Ovary (tissue), 9 donors: ENCODE data around the gene SLC9A9. TPM values are rescaled to one million over a fixed set of nuclear protein-coding genes. Genes with fewer than 3 reads are reported as not detected.
"Not testable (repeated sequence)": the region's sequence is repeated elsewhere in the genome, so short reads cannot be mapped to it uniquely, and the experiment has no call there.

Experiments used
- DNase-seq, 5 donors: peaks; one replicate each; pipeline ENCODE4 v3.0.0-alpha.2; 2019 to 2020
- H3K27ac ChIP-seq, 2 donors: fragments of 200-600 bp; one replicate each; pipeline versions ENCODE4 v1.5.1 to v1.8.0; 2019 to 2022
- H3K27me3 ChIP-seq: fragments of 200-600 bp; one replicate; pipeline ENCODE4 v1.8.0; 2022
- H3K36me3 ChIP-seq: fragments of 200-600 bp; sonication (generic); one replicate; pipeline ENCODE4 v1.5.1; 2019
- H3K4me1 ChIP-seq: one replicate; pipeline ENCODE4 v1.8.1; 2013; ENCODE audit warnings: mild to moderate bottlenecking, moderate library complexity; ENCODE audit not compliant: insufficient read depth
- H3K4me3 ChIP-seq: fragments of 200-600 bp; sonication (generic); one replicate; pipeline ENCODE4 v1.5.1; 2017
- H3K9me3 ChIP-seq, 2 donors: fragments of 200-600 bp in 1 of 2; sonication (generic) in 1 of 2; one replicate each; pipeline versions ENCODE4 v1.5.1 to v1.8.1; 2013 to 2019; ENCODE audit warnings: mild to moderate bottlenecking in 1 of 2, moderate library complexity in 1 of 2
- EP300 ChIP-seq: sonication (generic); formaldehyde crosslinking; IDR thresholded peaks from one replicate; pipeline ENCODE4 v1.6.1; 2017; ENCODE audit warnings: antibody characterized with exemption
- POLR2A ChIP-seq: fragments of 450-650 bp; IDR thresholded peaks from one replicate; pipeline ENCODE4 v1.6.1; 2017; ENCODE audit warnings: antibody characterized with exemption, mild to moderate bottlenecking, moderate library complexity
- WGBS, 3 donors: extraction: QIAGEN DNeasy Blood & Tissue Kit in 1 of 3; methylation state at CpG; one replicate each; pipeline versions ENCODE4 v1.1.5 to v1.1.7; 2013 to 2017; 5-methylcytosine and 5-hydroxymethylcytosine counted together
- intact Hi-C, 4 donors: fragments of 100-400 bp; cut with DNase I; formaldehyde crosslinking; loops; one replicate each; pipeline versions ENCODE4 v1.11.0 to v1.15.1; 2022 to 2023
- polyA plus RNA-seq, 2 donors: library from polyadenylated mRNA; stranded (reverse); fragments of 200-250 nt in 1 of 2; fragments of 350-450 nt in 1 of 2; fragmentation: Illumina TruSeq in 1 of 2; extraction: RNeasy Lipid Tissue Mini Kit (QIAGEN cat#74804) in 1 of 2; gene quantifications; one replicate each; pipeline ENCODE4 v1.2.3, GENCODE V29; 2013 to 2014
- total RNA-seq, 7 donors: library from RNA; depleted of rRNA in 2 of 7; stranded (reverse); fragments of >200 nt in 2 of 7; fragmentation: NEBNext Ultra II Directional in 3 of 7; extraction: Animal tissue kit (Norgen Biotek cat#: 25700) in 3 of 7; gene quantifications; one replicate each; pipeline versions ENCODE4 v1.1.0 to v1.2.4, GENCODE V29; 2016 to 2023
- TF ChIP-seq, protein P1 (sequence below), 3 donors: fragments of 450-650 bp in 2 of 3; fragments of 200-600 bp in 1 of 3; IDR thresholded peaks; one replicate each; pipeline versions ENCODE4 v1.5.1 to v1.8.0; 2016 to 2022; ENCODE audit warnings: antibody characterized with exemption in 3 of 3, mild to moderate bottlenecking in 1 of 3
- donor health status: DM: no; HTN: no; CAD: no; lungs with moderate emphysema.
- donor health status: DM: no; HTN: no; CAD: no.
- donor health status: Bipolar disorder and iron deficiency.
- donor health status: DM: yes; HTN: yes; CAD: no.
- donor health status: DM: no; HTN: no; CAD: no.
- donor health status: DM: yes; HTN: yes; CAD: no.

SLC9A9 gene
- total and polyA plus RNA-seq, 9 donors: 7.0 to 22.7 (median 13.5) TPM

DNA sequence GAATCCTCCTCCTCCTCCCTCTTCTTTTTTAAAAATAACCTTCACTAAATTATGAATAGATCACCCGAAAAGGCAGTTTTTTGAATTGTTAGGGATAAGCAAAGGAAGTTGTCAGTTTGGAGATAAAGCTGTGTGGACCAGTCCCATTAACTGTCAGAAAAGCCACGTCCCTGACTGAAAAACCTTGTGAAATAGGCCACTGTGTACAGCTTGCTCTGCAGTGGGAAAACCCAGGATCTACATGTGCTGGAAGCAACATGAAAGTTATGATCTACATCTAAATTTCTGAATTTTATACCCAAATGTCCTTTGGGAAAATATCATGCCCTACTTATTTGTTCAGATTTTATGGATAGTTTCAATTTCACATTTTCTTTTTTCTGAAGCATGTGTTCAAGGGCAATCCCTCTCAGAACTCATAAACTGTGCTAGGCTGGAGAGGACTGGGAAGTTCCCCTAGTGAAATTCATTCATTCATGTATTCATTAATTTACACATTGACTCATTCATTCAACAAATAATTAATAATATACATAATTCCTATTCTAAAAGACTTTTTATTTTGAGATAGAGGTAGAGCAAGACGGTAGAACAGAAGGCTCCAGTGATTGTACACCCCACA is 149.5 kb downstream of the SLC9A9 start:
- no peak for DNase-seq
- Histone ChIP-seq H3K27me3 (no peaks in the 10 kb centered on the region), H3K36me3 (no peaks in the 10 kb centered on the region), H3K27ac (no peak overlapping the region), H3K4me1 (no peaks in the 10 kb centered on the region), H3K9me3 (no peaks in the 10 kb centered on the region), H3K4me3 (no peak overlapping the region)
- intact Hi-C loops: no loop called here
- TF ChIP-seq EP300 (no peak), POLR2A (no peak)
- TF ChIP-seq, protein P1, sequence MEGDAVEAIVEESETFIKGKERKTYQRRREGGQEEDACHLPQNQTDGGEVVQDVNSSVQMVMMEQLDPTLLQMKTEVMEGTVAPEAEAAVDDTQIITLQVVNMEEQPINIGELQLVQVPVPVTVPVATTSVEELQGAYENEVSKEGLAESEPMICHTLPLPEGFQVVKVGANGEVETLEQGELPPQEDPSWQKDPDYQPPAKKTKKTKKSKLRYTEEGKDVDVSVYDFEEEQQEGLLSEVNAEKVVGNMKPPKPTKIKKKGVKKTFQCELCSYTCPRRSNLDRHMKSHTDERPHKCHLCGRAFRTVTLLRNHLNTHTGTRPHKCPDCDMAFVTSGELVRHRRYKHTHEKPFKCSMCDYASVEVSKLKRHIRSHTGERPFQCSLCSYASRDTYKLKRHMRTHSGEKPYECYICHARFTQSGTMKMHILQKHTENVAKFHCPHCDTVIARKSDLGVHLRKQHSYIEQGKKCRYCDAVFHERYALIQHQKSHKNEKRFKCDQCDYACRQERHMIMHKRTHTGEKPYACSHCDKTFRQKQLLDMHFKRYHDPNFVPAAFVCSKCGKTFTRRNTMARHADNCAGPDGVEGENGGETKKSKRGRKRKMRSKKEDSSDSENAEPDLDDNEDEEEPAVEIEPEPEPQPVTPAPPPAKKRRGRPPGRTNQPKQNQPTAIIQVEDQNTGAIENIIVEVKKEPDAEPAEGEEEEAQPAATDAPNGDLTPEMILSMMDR (IDR thresholded peaks at IDR 0.05): no peak
- 35 to 57% (median 46%) methylated on average over 3 of the region's 3 CpGs for WGBS, 3 donors

DNA sequence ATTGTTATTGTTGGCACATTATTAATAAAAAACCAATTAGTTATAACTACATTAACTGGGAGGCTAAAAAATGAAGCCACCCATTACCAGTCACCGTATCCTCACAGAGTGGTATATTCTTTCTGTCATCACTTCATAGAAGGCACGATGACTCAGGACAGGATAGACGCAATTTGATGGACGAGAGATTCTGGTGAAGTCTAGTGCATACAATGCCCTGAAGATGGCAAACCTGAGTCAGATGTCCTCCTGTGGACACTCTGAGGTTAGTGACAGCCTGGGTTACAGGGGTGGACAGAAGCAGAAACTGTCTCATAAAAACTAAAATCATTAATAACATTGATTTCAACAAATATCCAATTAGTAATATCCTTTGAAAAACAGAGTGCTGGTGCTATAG is 150.3 kb downstream of the SLC9A9 start:
- Histone ChIP-seq H3K36me3 (no peaks in the 10 kb centered on the region), H3K4me3 (no peak overlapping the region), H3K4me1 (no peaks in the 10 kb centered on the region), H3K27me3 (no peaks in the 10 kb centered on the region), H3K27ac (no peak overlapping the region), H3K9me3 (no peaks in the 10 kb centered on the region)
- no peak for DNase-seq
- TF ChIP-seq POLR2A (no peak), EP300 (no peak)
- TF ChIP-seq, protein P1 (IDR thresholded peaks at IDR 0.05): no peak
- intact Hi-C loops: no loop called here
- WGBS, 3 donors: 94 to 95% (median 95%) methylated on average over 4 of the region's 4 CpGs

DNA sequence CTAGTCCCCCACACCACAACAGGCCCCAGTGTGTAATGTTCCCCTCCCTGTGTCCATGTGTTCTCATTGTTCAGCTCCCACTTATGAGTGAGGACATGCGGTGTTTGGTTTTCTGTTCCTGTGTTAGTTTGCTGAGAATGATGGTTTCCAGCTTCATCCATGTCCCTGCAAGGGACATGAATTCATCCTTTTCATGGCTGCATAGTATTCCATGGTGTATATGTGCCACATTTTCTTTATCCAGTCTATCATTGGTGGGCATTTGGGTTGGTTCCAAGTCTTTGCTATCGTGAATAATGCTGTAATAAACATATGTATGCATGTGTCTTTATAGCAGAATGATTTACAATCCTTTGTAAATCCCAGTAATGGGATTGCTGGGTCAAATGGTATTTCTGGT is 152.9 kb downstream of the SLC9A9 start:
- H3K4me3 ChIP-seq, intact Hi-C loops, H3K27me3 ChIP-seq, H3K27ac ChIP-seq, H3K36me3 ChIP-seq, DNase-seq, H3K4me1 ChIP-seq, H3K9me3 ChIP-seq: not testable (repeated sequence)
- 47 to 91% (median 63%) methylated on average over 2 of the region's 2 CpGs for WGBS, 3 donors

DNA sequence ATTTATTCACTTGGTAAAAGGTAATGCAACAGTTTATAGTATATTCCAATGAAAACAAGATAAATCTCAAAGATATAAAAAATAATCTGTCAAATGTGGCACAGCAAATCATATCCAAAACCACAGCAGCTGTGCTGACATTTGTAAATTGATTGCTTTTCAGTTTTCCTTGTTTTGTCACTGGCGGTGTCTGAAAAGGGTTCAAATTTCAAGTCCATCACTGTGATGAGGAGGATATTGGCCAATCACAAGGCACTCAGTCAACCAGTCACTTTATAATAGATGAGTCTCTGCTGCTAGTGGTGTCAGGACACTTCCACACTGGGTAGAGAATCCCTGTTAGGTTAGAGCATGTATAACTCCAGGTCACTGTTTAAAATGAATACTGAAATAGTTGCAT is 154.8 kb downstream of the SLC9A9 start:
- intact Hi-C loops: no loop called here
- TF ChIP-seq EP300: no peak
- no peak for TF ChIP-seq POLR2A
- TF ChIP-seq, protein P1 (IDR thresholded peaks at IDR 0.05): no peak
- WGBS, 3 donors: 93 to 100% (median 97%) methylated on average over 1 of the region's 1 CpG
- no peak for DNase-seq
- Histone ChIP-seq H3K9me3 (no peaks in the 10 kb centered on the region), H3K27me3 (no peaks in the 10 kb centered on the region), H3K36me3 (no peaks in the 10 kb centered on the region), H3K4me1 (no peaks in the 10 kb centered on the region), H3K27ac (no peak overlapping the region), H3K4me3 (no peak overlapping the region)

DNA sequence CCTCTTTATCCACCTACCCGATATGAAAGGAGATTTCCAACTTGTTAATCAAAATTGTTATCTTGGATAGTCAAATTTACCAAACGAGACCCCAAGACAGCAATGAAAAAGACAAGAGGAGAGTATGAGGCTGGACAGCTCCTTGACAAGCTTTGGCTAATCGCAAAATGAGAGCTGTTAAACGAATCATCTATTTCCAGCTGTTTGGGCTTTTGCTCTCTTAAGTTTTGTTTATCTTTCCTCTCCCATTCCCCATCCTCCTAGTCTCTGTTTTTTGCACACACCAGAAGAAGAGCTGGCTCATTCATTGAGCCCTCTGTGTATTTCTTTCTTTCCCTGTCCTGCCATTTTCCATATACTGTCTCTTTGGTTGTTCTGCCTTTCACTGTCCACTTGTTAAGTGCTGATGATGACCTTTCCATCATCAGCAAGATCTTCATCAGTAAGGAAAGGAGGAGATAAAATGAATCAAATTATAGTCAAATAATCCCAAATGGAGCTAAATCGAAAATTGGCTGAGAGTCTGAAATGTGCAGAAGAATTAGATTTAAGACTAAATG is 161.6 kb downstream of the SLC9A9 start:
- no peaks in the 10 kb centered on the region for H3K36me3 ChIP-seq
- H3K9me3 ChIP-seq: no peaks in the 10 kb centered on the region
- TF ChIP-seq, protein P1 (IDR thresholded peaks at IDR 0.05): no peak
- TF ChIP-seq POLR2A: no peak
- no peak for TF ChIP-seq EP300
- H3K4me1 ChIP-seq: no peaks in the 10 kb centered on the region
- no peaks in the 10 kb centered on the region for H3K27me3 ChIP-seq
- no peak overlapping the region for H3K27ac ChIP-seq
- WGBS, 3 donors: 50 to 69% (median 63%) methylated on average over 5 of the region's 5 CpGs
- H3K4me3 ChIP-seq: no peak overlapping the region
- no peak for DNase-seq
- intact Hi-C loops: no loop called here
